ENCODE data around the gene NTMT1.

The NTMT1 gene

DNA sequence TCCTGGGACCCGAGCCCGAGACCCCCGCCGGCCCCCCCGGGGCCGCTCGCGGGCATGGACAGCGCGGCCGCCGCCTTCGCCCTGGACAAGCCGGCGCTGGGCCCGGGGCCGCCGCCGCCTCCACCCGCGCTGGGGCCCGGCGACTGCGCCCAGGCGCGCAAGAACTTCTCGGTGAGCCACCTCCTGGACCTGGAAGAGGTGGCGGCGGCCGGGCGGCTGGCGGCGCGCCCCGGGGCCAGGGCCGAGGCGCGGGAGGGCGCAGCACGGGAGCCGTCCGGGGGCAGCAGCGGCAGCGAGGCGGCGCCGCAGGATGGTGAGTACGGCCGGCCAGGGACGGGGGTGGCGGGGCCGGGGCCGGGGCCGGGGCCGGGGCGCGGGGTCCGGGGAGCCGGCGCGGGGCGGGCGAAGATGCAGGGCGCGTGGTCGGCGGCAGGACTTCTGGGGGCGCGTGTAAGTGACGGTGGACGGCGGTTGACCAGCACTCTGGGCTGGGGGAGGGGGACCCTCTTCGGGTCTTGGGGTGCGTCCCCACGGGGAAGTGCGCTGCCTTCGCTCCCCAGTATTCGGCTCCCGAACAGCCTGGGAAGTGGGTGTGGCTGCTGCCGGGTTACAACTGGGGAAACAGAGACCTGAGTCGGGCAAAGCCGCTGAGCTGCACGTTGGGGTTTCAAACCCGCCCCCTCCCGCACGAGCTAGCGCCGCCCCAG, 40.0 kb downstream of the NTMT1 start:
- peak overlapping the region; percentile 84 to 88 for H3K4me3 Mint-ChIP-seq
- H3K9me3 Mint-ChIP-seq: no peaks in the 10 kb centered on the region
- H3K27ac Mint-ChIP-seq: no peak overlapping the region
- peaks cover 5 to 6% of the 10 kb centered on the region in 2 donors for H3K4me1 Mint-ChIP-seq (ENCODE audit: low read depth in 2 of 2)
- ATAC-seq (replicated peaks) (peak; percentile 41), DNase-seq (no peak)
- H3K27me3 Mint-ChIP-seq: peaks cover 17 to 36% of the 10 kb centered on the region in 2 donors
- no peaks in the 10 kb centered on the region for H3K36me3 Mint-ChIP-seq (ENCODE audit: insufficient read depth)

DNA sequence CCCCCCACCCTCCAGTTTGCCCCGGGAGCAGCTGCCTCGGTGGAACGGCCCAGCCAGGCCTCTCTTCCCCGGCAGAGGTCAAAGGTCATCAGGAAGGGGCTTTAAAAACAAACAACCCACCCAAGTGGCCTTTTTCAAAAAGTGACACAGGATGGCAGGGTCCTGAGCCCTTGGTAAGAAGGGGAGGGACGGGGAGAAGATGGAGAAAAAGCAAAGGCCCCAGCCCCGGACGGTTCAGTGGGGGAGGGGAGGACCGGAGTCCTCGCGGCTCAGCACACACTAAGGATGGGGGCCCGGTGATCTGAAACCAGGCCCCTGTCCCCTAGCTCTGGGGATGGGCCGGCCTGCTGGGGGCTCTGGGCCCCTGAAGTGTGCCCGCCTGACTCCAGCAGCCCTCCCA, 40.6 kb downstream of the NTMT1 start:
- Mint-ChIP-seq H3K4me3 (peak overlapping the region in 1 of 2 donors; percentile 14), H3K27me3 (peaks cover 17 to 36% of the 10 kb centered on the region in 2 donors), H3K27ac (no peak overlapping the region), H3K9me3 (no peaks in the 10 kb centered on the region), H3K4me1 (ENCODE audit: low read depth in 2 of 2) (peaks cover 5 to 8% of the 10 kb centered on the region in 2 donors), H3K36me3 (ENCODE audit: insufficient read depth) (no peaks in the 10 kb centered on the region)
- ATAC-seq (replicated peaks) (no peak), DNase-seq (no peak)

DNA sequence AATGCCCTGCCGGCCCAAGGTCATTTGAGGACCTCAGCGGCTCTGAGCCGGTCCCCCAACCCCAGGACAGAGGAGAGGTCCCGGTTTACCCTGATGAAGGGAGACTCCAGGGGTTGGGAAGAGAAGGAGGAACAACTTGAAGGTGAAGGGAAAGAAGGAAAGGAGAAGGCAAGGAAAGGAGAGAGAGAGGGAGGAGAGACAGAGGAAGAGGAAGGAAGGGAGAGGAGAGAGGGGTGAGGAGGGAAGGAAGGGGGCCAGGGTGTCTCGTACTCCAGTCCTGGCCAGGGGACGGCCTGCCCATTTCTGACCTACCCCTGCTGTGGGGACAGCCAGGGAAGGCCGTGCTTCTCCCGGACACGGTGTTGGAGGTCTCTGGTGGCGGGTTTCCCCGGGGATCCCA, 41.4 kb downstream of the NTMT1 start:
- DNase-seq (no peak), ATAC-seq (replicated peaks) (no peak)
- peaks cover 5 to 9% of the 10 kb centered on the region in 2 donors for H3K4me1 Mint-ChIP-seq (ENCODE audit: low read depth in 2 of 2)
- no peaks in the 10 kb centered on the region for H3K9me3 Mint-ChIP-seq
- H3K4me3 Mint-ChIP-seq: no peak overlapping the region
- peak overlapping the region in 1 of 2 donors; percentile 67 for H3K27ac Mint-ChIP-seq
- H3K27me3 Mint-ChIP-seq: peaks cover 17 to 38% of the 10 kb centered on the region in 2 donors
- H3K36me3 Mint-ChIP-seq (ENCODE audit: insufficient read depth): no peaks in the 10 kb centered on the region

DNA sequence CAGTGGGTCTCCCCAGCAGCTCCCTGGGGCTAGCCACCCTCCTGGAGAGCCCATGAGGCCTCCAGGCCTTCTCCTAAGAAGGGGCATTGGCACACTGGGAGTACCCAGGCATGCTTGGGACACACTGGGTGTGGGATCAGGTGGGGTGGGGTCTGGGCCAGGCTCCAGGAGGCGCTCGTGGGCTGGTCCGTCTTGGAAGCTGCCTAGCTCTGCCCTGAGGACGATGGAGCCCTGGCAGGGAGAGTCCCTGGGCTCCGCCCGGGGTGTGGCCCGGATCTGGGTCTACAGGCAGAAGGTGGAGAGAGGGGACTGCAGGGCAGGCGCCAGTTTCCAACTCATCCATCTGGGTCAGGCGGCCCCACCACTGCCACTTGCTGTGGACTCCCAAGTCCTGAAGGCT, 41.9 kb downstream of the NTMT1 start:
- Mint-ChIP-seq H3K4me1 (ENCODE audit: low read depth in 2 of 2) (peaks cover 5 to 9% of the 10 kb centered on the region in 2 donors), H3K9me3 (no peaks in the 10 kb centered on the region), H3K4me3 (no peak overlapping the region), H3K36me3 (ENCODE audit: insufficient read depth) (no peaks in the 10 kb centered on the region), H3K27ac (no peak overlapping the region), H3K27me3 (peaks cover 22 to 42% of the 10 kb centered on the region in 2 donors)
- no peak for DNase-seq
- no peak for ATAC-seq (replicated peaks)

DNA sequence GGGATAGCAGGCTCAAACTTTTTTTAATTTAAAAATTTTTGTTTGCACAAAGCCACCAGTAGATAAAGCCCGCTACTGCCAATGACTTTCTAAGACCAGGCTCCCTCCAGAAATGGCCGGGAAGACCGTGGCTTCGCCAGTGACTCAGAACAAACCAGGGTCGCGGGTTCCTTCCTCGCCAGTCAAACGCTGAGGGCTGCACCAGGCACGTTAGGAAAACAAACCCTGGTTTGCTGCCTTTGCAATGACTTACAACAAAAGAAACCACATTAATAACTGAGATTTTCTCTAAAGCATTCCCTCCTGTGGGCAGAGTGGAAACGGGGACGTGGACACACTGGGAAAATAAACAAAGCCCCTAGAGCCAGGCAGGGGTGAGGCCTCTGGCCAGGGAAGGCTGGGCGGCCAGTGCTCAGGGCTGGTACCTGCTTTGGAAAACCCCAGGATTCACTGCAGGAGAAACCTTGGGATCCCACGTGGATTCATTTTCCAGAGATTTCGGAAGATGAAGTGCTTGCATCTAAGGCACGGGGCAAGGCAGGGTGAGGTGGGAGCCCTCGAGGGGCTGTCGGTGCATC, 43.3 kb downstream of the NTMT1 start:
- no peak for DNase-seq
- H3K9me3 Mint-ChIP-seq: no peaks in the 10 kb centered on the region
- H3K27me3 Mint-ChIP-seq: peaks cover 23 to 53% of the 10 kb centered on the region in 2 donors
- H3K36me3 Mint-ChIP-seq (ENCODE audit: insufficient read depth): no peaks in the 10 kb centered on the region
- H3K4me3 Mint-ChIP-seq: no peak overlapping the region
- H3K27ac Mint-ChIP-seq: no peak overlapping the region
- peaks cover 5 to 9% of the 10 kb centered on the region in 2 donors for H3K4me1 Mint-ChIP-seq (ENCODE audit: low read depth in 2 of 2)
- no peak for ATAC-seq (replicated peaks)

DNA sequence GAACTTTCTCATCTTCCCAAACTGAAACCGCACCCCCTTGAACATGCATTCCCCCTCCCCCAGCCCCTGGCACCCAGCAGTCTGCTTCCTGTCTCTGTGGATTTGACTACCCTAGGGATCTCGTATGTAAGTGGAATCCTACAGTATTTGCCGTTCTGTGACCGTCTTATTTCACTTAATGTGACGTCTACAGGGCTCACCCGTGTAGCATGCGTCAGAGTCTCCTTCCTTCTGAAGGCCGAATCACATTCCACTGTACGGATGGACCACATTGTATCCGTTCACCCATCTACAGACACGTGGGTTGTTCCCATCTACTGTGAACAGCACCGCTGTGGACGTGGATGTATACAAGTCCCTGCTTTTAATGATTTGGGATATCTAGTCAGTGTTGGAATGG, 44.0 kb downstream of the NTMT1 start:
- Mint-ChIP-seq H3K4me3 (no peak overlapping the region), H3K36me3 (ENCODE audit: insufficient read depth) (no peaks in the 10 kb centered on the region), H3K27ac (no peak overlapping the region), H3K9me3 (no peaks in the 10 kb centered on the region), H3K27me3 (peaks cover 18 to 51% of the 10 kb centered on the region in 2 donors), H3K4me1 (ENCODE audit: low read depth in 2 of 2) (peaks cover under 1 to 5% of the 10 kb centered on the region in 2 donors)
- DNase-seq (no peak), ATAC-seq (replicated peaks) (no peak)

DNA sequence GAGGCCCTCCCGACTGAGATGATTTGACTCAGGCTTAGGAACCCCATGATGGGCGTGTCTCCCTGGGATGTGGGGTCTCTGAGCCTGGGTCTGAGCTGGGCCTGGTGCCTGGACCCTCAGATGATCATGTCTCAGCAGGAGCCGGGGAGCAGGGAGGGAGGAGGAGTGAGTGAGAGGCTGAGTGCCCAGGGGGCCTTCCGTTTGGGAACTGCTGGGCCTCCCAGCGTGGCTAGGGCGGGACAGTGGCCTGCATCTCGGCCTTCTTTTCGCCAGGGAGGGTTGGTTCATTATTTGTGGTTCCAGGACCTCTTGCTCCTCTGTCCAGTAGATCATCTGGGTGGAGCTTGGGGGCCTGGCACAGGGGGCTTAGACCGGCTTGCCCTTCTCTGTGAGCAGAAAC, 45.1 kb downstream of the NTMT1 start:
- Mint-ChIP-seq H3K9me3 (no peaks in the 10 kb centered on the region), H3K27ac (no peak overlapping the region), H3K27me3 (peaks cover 19 to 53% of the 10 kb centered on the region in 2 donors), H3K36me3 (ENCODE audit: insufficient read depth) (no peaks in the 10 kb centered on the region), H3K4me1 (ENCODE audit: low read depth in 2 of 2) (peaks cover 0 to 3% of the 10 kb centered on the region in 2 donors), H3K4me3 (no peak overlapping the region)
- DNase-seq (no peak), ATAC-seq (replicated peaks) (no peak)

DNA sequence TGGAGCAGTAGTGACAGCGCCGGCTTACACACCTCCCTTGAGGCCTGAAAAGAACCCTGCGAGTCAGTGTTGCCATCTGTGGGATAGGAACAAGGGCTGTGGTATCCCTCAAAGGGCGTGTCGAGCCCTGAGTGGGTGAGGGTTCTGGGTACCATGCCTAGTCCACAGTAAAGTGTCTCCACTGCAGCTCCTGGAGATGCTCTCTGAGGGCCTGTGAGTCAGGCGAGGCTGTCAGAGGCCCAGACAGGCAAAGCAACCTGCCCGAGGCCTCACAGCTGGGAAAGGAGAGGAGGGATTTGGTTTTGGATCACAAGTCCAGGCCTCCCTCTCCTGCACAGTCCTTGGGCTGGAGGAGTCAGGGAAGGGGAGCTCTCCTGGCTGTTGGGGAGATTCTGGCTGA, 45.6 kb downstream of the NTMT1 start:
- peaks cover 24 to 58% of the 10 kb centered on the region in 2 donors for H3K27me3 Mint-ChIP-seq

DNA sequence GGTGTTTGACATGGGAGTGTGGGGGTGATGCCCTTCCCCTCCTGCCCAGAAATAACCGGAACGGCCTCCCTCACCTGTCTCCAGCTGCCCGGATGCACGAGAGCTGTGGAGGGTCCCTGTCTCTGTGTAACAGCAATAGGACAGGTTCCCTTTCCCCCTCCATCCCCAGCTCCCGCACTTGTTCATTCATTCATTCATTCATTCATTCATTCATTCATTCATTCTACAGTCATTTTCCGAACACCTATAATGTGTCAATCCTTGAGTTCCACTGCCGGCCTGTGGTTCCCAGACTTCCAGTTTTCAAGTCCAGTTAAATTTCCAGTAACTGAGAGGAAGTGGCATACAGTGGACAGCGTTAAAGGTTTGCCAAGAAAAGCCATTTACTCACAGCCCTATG, 46.7 kb downstream of the NTMT1 start:
- H3K27me3 Mint-ChIP-seq: peaks cover 28 to 60% of the 10 kb centered on the region in 2 donors
- no peak overlapping the region for H3K27ac Mint-ChIP-seq
- H3K4me1 Mint-ChIP-seq (ENCODE audit: low read depth in 2 of 2): peaks cover 0 to 3% of the 10 kb centered on the region in 2 donors
- H3K4me3 Mint-ChIP-seq: no peak overlapping the region
- DNase-seq (no peak), ATAC-seq (replicated peaks) (no peak)
- H3K9me3 Mint-ChIP-seq: no peaks in the 10 kb centered on the region
- H3K36me3 Mint-ChIP-seq (ENCODE audit: insufficient read depth): no peaks in the 10 kb centered on the region

More for the DNA sequence above, 45.6 kb downstream of the NTMT1 start:
- Mint-ChIP-seq H3K9me3 (no peaks in the 10 kb centered on the region), H3K4me1 (ENCODE audit: low read depth in 2 of 2) (peaks cover 0 to 3% of the 10 kb centered on the region in 2 donors), H3K27ac (peak overlapping the region in 1 of 2 donors; percentile 32), H3K36me3 (ENCODE audit: insufficient read depth) (no peaks in the 10 kb centered on the region), H3K4me3 (no peak overlapping the region)
- DNase-seq (no peak), ATAC-seq (replicated peaks) (no peak)

DNA sequence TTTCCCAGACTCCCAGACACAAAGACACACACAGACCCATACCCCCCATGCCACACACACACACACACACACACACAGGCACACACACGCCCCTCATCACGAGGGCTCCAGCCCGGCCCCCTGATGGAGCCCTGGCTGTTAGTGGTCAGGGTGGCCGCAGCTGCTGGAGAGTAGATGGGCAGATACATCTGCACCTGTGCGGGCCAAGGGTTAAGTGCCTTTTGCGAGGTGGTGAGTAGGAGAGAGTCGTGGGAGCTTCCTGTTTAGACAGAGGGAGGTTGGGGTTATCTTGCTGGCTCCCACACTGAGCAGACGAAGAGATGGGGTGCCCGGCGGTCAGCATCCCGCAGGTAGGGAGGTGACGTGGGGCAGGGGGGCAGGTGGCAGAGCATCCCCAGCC, 47.6 kb downstream of the NTMT1 start:
- DNase-seq (no peak), ATAC-seq (replicated peaks) (no peak)
- H3K27ac Mint-ChIP-seq: no peak overlapping the region
- no peaks in the 10 kb centered on the region for H3K9me3 Mint-ChIP-seq
- no peaks in the 10 kb centered on the region for H3K36me3 Mint-ChIP-seq (ENCODE audit: insufficient read depth)
- H3K4me1 Mint-ChIP-seq (ENCODE audit: low read depth in 2 of 2): peaks cover 0 to 3% of the 10 kb centered on the region in 2 donors
- H3K27me3 Mint-ChIP-seq: peaks cover 35 to 67% of the 10 kb centered on the region in 2 donors
- no peak overlapping the region for H3K4me3 Mint-ChIP-seq

DNA sequence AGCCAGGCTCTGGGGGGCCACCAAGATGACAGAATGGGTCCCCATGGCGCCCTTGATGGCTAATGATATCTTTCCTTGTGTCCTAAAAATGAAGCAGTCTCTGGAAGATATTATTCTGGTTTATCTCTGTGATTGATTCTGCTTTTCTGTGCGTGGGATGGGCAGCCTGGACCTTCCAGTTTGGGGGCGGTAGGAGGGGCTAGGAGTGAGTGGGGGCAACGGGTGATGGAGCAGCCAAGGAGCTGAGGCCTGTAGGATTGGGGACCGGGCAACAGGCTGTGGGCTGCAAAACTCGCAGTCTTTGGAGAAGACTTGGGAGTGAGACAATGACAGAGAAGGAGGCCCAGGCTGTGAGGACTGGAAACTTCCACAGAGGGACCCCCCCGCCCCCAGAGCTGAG, 48.3 kb downstream of the NTMT1 start:
- H3K36me3 Mint-ChIP-seq (ENCODE audit: insufficient read depth): no peaks in the 10 kb centered on the region
- H3K4me3 Mint-ChIP-seq: no peak overlapping the region
- peaks cover 0 to 3% of the 10 kb centered on the region in 2 donors for H3K4me1 Mint-ChIP-seq (ENCODE audit: low read depth in 2 of 2)
- ATAC-seq (replicated peaks) (no peak), DNase-seq (no peak)
- H3K27ac Mint-ChIP-seq: no peak overlapping the region
- H3K27me3 Mint-ChIP-seq: peaks cover 41 to 71% of the 10 kb centered on the region in 2 donors
- no peaks in the 10 kb centered on the region for H3K9me3 Mint-ChIP-seq

DNA sequence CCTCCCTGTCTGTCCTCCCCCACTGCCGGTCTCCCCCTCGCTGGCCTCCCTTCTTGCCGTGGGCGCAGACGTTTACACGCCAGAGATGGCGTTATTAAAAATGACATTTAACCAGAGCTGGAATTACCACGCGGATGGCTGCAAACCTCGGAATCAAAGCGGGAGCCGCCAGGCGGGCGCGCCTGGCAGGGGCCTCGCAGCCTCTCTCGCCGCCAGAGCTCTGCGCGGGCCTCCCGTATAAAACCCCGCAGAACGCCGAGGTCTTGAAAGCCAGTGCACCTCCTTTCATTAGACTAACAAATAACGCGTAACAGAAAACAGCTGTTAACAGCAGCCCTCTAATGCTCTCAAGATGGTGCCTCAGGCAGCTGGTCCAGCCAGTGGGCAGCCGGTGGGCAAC, 49.7 kb downstream of the NTMT1 start:
- no peaks in the 10 kb centered on the region for H3K9me3 Mint-ChIP-seq
- peaks cover 51 to 74% of the 10 kb centered on the region in 2 donors for H3K27me3 Mint-ChIP-seq
- no peak for ATAC-seq (replicated peaks)
- H3K4me1 Mint-ChIP-seq (ENCODE audit: low read depth in 2 of 2): peaks cover 0 to 3% of the 10 kb centered on the region in 2 donors
- DNase-seq: no peak
- H3K27ac Mint-ChIP-seq: no peak overlapping the region
- no peak overlapping the region for H3K4me3 Mint-ChIP-seq
- H3K36me3 Mint-ChIP-seq (ENCODE audit: insufficient read depth): no peaks in the 10 kb centered on the region

DNA sequence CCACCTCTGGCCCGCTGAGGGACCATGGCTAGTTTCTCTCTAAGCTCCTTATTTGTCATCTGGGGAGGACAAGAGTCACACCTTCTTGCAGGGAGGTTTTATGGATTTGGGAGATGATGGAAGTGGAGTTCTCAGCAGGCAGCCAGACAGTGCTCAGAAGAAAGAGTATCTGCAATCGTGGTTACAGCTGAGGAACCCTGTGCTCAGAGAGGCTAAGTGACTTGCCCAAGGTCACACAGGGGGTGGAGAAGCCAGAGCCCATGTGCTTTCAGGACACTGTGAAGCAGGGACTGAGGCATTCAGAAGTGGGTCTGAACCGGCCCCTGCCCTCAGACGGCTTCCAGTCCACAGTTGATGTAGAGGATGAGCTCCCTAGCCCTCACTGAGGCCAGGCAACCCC, 50.3 kb downstream of the NTMT1 start:
- no peak for ATAC-seq (replicated peaks)
- Mint-ChIP-seq H3K36me3 (ENCODE audit: insufficient read depth) (no peaks in the 10 kb centered on the region), H3K27me3 (peaks cover 57 to 78% of the 10 kb centered on the region in 2 donors), H3K27ac (no peak overlapping the region), H3K9me3 (no peaks in the 10 kb centered on the region), H3K4me3 (no peak overlapping the region), H3K4me1 (ENCODE audit: low read depth in 2 of 2) (peaks cover 0 to 3% of the 10 kb centered on the region in 2 donors)
- DNase-seq: no peak

DNA sequence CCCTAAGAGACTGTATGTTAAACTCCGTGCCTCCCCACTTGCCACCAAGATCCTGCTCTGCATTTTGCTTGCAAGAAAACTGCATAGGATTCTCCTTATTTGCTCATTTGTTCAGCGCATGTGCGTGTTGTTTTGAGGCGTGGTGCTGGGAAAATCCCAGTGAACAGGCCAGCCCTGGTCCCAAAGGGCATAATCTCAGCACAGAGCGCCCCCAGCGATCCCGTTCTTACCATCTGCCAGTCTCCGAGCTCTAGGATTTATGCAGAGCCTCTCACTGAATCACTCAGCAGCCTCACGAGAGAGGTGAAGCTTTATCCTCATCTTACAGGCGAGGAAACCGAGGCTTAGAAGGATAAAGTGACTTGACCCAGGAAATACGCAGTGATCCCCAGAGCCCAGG, 51.0 kb downstream of the NTMT1 start:
- H3K4me3 Mint-ChIP-seq: no peak overlapping the region
- H3K27me3 Mint-ChIP-seq: peaks cover 57 to 82% of the 10 kb centered on the region in 2 donors
- no peaks in the 10 kb centered on the region for H3K4me1 Mint-ChIP-seq (ENCODE audit: low read depth in 2 of 2)
- no peak overlapping the region for H3K27ac Mint-ChIP-seq
- H3K36me3 Mint-ChIP-seq (ENCODE audit: insufficient read depth): no peaks in the 10 kb centered on the region
- H3K9me3 Mint-ChIP-seq: no peaks in the 10 kb centered on the region
- ATAC-seq (replicated peaks) (no peak), DNase-seq (no peak)
